WTC11 (cell line): ENCODE results near the gene CTNS. TPM values are rescaled to one million over a fixed set of nuclear protein-coding genes. Genes with fewer than 3 reads are reported as not detected.

Experiments used
- ATAC-seq: fragments of 200-7000 bp; cut with Tn5 transposase; 2 replicates; pipeline ENCODE4 v1.10.0; 2021; ENCODE audit warnings: mild to moderate bottlenecking, moderate library complexity
- CTCF ChIA-PET: fragments of 300-600 bp; sonication (Branson Sonifier 250); formaldehyde crosslinking; loops from one replicate; lab custom pipeline; 2021; ENCODE audit warnings: antibody characterized with exemption; lab: Charles Lee
- POLR2A ChIA-PET: fragments of 350-600 bp; sonication (Branson Sonifier 250); formaldehyde crosslinking; loops from one replicate; lab custom pipeline; 2021; ENCODE audit warnings: antibody characterized with exemption; lab: Charles Lee
- DNase-seq: peaks from one replicate; pipeline ENCODE4 v3.0.0; 2021; ENCODE audit warnings: low spot score
- H3K27ac Mint-ChIP-seq: 2 replicates; pipeline ENCODE4 v1.8.0; 2021; ENCODE audit warnings: mixed read lengths
- H3K27me3 Mint-ChIP-seq: 2 replicates; pipeline ENCODE4 v1.8.0; 2021; ENCODE audit warnings: low read depth, mild to moderate bottlenecking, moderate library complexity, mixed read lengths
- H3K36me3 Mint-ChIP-seq: 2 replicates; pipeline ENCODE4 v1.8.0; 2021; ENCODE audit warnings: mixed read lengths
- H3K4me1 Mint-ChIP-seq: 2 replicates; pipeline ENCODE4 v1.8.0; 2022; ENCODE audit warnings: mixed read lengths
- H3K4me3 Mint-ChIP-seq: 2 replicates; pipeline ENCODE4 v1.8.0; 2021; ENCODE audit warnings: mild to moderate bottlenecking, moderate library complexity, mixed read lengths
- H3K9me3 Mint-ChIP-seq: 2 replicates; pipeline ENCODE4 v1.8.0; 2021; ENCODE audit warnings: mixed read lengths
- ESRRA ChIP-seq: sonication (generic); formaldehyde crosslinking; IDR thresholded peaks from 2 replicates; pipeline ENCODE4 v1.8.1; 2022; ENCODE audit warnings: mild to moderate bottlenecking, missing genetic modification reagents, borderline replicate concordance
- JUN ChIP-seq: sonication (generic); formaldehyde crosslinking; IDR thresholded peaks from 2 replicates; pipeline ENCODE4 v1.8.0; 2023; ENCODE audit warnings: mild to moderate bottlenecking, missing genetic modification reagents
- KAT7 ChIP-seq: sonication (generic); formaldehyde crosslinking; IDR thresholded peaks from 2 replicates; pipeline ENCODE4 v1.8.1; 2023; ENCODE audit warnings: missing genetic modification reagents, mild to moderate bottlenecking, borderline replicate concordance
- NFYB ChIP-seq: sonication (generic); formaldehyde crosslinking; conservative IDR thresholded peaks from 2 replicates; pipeline ENCODE4 v1.8.0; 2022; ENCODE audit warnings: low read depth, missing genetic modification reagents
- PREB ChIP-seq: sonication (generic); formaldehyde crosslinking; IDR thresholded peaks from 2 replicates; pipeline ENCODE4 v1.8.1; 2022; ENCODE audit warnings: mild to moderate bottlenecking, missing genetic modification reagents, moderate library complexity, borderline replicate concordance
- SMAD4 ChIP-seq: sonication (generic); formaldehyde crosslinking; IDR thresholded peaks from 2 replicates; pipeline ENCODE4 v1.8.0; 2022; ENCODE audit warnings: mild to moderate bottlenecking, missing genetic modification reagents
- SP1 ChIP-seq: sonication (generic); formaldehyde crosslinking; conservative IDR thresholded peaks from 2 replicates; pipeline ENCODE4 v1.8.1; 2022; ENCODE audit warnings: missing genetic modification reagents
- ZNF532 ChIP-seq: fragments of 250-450 bp; sonication (Bioruptor Pico); IDR thresholded peaks from 2 replicates; pipeline ENCODE4 v1.9.0; 2021; ENCODE audit warnings: mild to moderate bottlenecking, borderline replicate concordance
- total RNA-seq: library from RNA; stranded (reverse); gene quantifications from 3 replicates; pipeline ENCODE4 v1.2.3, GENCODE V29; 2021
- TF ChIP-seq, protein P1 (sequence below): sonication (generic); formaldehyde crosslinking; IDR thresholded peaks from 2 replicates; pipeline ENCODE4 v1.8.0; 2022; ENCODE audit warnings: mild to moderate bottlenecking, missing genetic modification reagents
- TF ChIP-seq, protein P2 (sequence below): sonication (generic); formaldehyde crosslinking; IDR thresholded peaks from 2 replicates; pipeline ENCODE4 v1.8.1; 2023; ENCODE audit warnings: mild to moderate bottlenecking, moderate library complexity, missing genetic modification reagents

Gene CTNS
- total RNA-seq, 1 experiment from 2014 or later, result 10.7 TPM

- Mint-ChIP-seq H3K27ac (peak overlapping the region; percentile 69; the same call in 1 of the 2 replicates), H3K27me3 (no peaks in the 10 kb centered on the region)
These were observed 29.3 kb downstream of the CTNS start for GRCh38 chr17:3665834-3666233.

GRCh38 chr17:3666516-3666915, 30.0 kb downstream of the CTNS start:
- Mint-ChIP-seq H3K27me3 (no peaks in the 10 kb centered on the region), H3K4me1 (peaks cover 20% of the 10 kb centered on the region), H3K4me3 (peak overlapping the region; percentile 99), H3K9me3 (no peaks in the 10 kb centered on the region), H3K36me3 (peaks cover 18% of the 10 kb centered on the region), H3K27ac (peak overlapping the region; percentile 69; the same call in 1 of the 2 replicates)
- no peak for DNase-seq
- ATAC-seq, result no peak
- CTCF ChIA-PET, result interaction anchor here (0.8 to 3.2 kb wide), 3 partner anchors 17 to 25 kb away, joined by 3 to 20 read pairs (median 3); no protein-coding TSS in a partner anchor
- POLR2A ChIA-PET, result interaction anchor here (1.7 kb wide), 1 partner anchor 57 kb away, joined by 4 read pairs; the partner anchor contains the start of gene HASPIN
- no peak for TF ChIP-seq SMAD4 (CRISPR knock-in tag)
- TF ChIP-seq KAT7 (CRISPR knock-in tag), result no peak
- TF ChIP-seq ZNF532 (CRISPR knock-in tag), result no peak
- TF ChIP-seq, protein P1, sequence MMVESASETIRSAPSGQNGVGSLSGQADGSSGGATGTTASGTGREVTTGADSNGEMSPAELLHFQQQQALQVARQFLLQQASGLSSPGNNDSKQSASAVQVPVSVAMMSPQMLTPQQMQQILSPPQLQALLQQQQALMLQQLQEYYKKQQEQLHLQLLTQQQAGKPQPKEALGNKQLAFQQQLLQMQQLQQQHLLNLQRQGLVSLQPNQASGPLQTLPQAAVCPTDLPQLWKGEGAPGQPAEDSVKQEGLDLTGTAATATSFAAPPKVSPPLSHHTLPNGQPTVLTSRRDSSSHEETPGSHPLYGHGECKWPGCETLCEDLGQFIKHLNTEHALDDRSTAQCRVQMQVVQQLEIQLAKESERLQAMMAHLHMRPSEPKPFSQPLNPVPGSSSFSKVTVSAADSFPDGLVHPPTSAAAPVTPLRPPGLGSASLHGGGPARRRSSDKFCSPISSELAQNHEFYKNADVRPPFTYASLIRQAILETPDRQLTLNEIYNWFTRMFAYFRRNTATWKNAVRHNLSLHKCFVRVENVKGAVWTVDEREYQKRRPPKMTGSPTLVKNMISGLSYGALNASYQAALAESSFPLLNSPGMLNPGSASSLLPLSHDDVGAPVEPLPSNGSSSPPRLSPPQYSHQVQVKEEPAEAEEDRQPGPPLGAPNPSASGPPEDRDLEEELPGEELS (CRISPR knock-in tag), result no peak

More at GRCh38 chr17:3665834-3666233, 29.3 kb downstream of the CTNS start:
- POLR2A ChIA-PET, result interaction anchor here (1.7 kb wide), 1 partner anchor 58 kb away, joined by 4 read pairs; the partner anchor contains the start of gene HASPIN
- CTCF ChIA-PET, result interaction anchor here (1.3 kb wide), 1 partner anchor 18 kb away, joined by 3 read pairs; no protein-coding TSS in a partner anchor
- H3K36me3 Mint-ChIP-seq, result peaks cover 18% of the 10 kb centered on the region
- TF ChIP-seq, protein P2, sequence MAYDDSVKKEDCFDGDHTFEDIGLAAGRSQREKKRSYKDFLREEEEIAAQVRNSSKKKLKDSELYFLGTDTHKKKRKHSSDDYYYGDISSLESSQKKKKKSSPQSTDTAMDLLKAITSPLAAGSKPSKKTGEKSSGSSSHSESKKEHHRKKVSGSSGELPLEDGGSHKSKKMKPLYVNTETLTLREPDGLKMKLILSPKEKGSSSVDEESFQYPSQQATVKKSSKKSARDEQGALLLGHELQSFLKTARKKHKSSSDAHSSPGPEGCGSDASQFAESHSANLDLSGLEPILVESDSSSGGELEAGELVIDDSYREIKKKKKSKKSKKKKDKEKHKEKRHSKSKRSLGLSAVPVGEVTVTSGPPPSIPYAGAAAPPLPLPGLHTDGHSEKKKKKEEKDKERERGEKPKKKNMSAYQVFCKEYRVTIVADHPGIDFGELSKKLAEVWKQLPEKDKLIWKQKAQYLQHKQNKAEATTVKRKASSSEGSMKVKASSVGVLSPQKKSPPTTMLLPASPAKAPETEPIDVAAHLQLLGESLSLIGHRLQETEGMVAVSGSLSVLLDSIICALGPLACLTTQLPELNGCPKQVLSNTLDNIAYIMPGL, result no peak
- TF ChIP-seq, protein P1 (CRISPR knock-in tag), result no peak
- TF ChIP-seq PREB (CRISPR knock-in tag) (no peak), JUN (CRISPR knock-in tag) (no peak), NFYB (CRISPR knock-in tag) (no peak), ESRRA (no peak), SP1 (CRISPR knock-in tag) (no peak), ZNF532 (CRISPR knock-in tag) (no peak)
- no peaks in the 10 kb centered on the region for H3K9me3 Mint-ChIP-seq
- no peak for DNase-seq
- ATAC-seq, result no peak
- peak overlapping the region; percentile 99 for H3K4me3 Mint-ChIP-seq
- peaks cover 20% of the 10 kb centered on the region for H3K4me1 Mint-ChIP-seq
